ENCODE measurements around the gene SNX21.
A peak's percentile ranks its signal among the peaks of the same experiment; 100 is the strongest.
"Not testable (repeated sequence)": the region's sequence is repeated elsewhere in the genome, so short reads cannot be mapped to it uniquely, and the experiment has no call there.

The SNX21 gene

GRCh38 chr20:45821947-45822346 lies 11.7 kb upstream of the SNX21 start:
- peak; percentile 77 for FAIRE-seq

GRCh38 chr20:45822857-45823256 lies 10.7 kb upstream of the SNX21 start:
- peak; percentile 74 for DNase-seq (ENCODE audit: insufficient read length, low spot score)
- peak; percentile 83 for FAIRE-seq

More at GRCh38 chr20:45821947-45822346, 11.7 kb upstream of the SNX21 start:
- no peak for DNase-seq (ENCODE audit: insufficient read length, low spot score)

GRCh38 chr20:45823949-45824835 lies 9.4 kb upstream of the SNX21 start:
- DNase-seq (ENCODE audit: insufficient read length, low spot score) (no peak), FAIRE-seq (peak; percentile 90)

- DNase-seq (ENCODE audit: insufficient read length, low spot score), result no peak
- no peak for FAIRE-seq
Measured at GRCh38 chr20:45826381-45827019, 7.1 kb upstream of the SNX21 start.

- FAIRE-seq (no peak), DNase-seq (ENCODE audit: insufficient read length, low spot score) (no peak)
Measured at GRCh38 chr20:45827030-45827652, 6.5 kb upstream of the SNX21 start, which contains the start of gene TNNC2. TNNC2 (minus strand) TSS chr20:45827312; CDS start chr20:45827248, 64 bp downstream.

- no peak for DNase-seq (ENCODE audit: insufficient read length, low spot score)
- no peak for FAIRE-seq
Measured at GRCh38 chr20:45827712-45828111, 5.9 kb upstream of the SNX21 start.

- FAIRE-seq (no peak), DNase-seq (ENCODE audit: insufficient read length, low spot score) (no peak)
Measured at GRCh38 chr20:45828589-45828988, 5.0 kb upstream of the SNX21 start.

GRCh38 chr20:45829673-45830106 lies 3.9 kb upstream of the SNX21 start:
- not testable (repeated sequence) for DNase-seq (ENCODE audit: insufficient read length, low spot score); FAIRE-seq

- FAIRE-seq, result no peak
- DNase-seq (ENCODE audit: insufficient read length, low spot score), result no peak
Measured at GRCh38 chr20:45832619-45833018, 980 bp upstream of the SNX21 start.

GRCh38 chr20:45833883-45834796 lies 541 bp downstream of the SNX21 start:
- DNase-seq (ENCODE audit: insufficient read length, low spot score), result peak; percentile 97
- peak; percentile 84 for FAIRE-seq

GRCh38 chr20:45834797-45835161 lies 1.2 kb downstream of the SNX21 start:
- FAIRE-seq (no peak), DNase-seq (ENCODE audit: insufficient read length, low spot score) (no peak)

GRCh38 chr20:45835329-45835765 lies 1.7 kb downstream of the SNX21 start:
- DNase-seq (ENCODE audit: insufficient read length, low spot score) (no peak), FAIRE-seq (no peak)

GRCh38 chr20:45835825-45836224 lies 2.2 kb downstream of the SNX21 start:
- FAIRE-seq, result peak; percentile 44
- DNase-seq (ENCODE audit: insufficient read length, low spot score), result no peak

- DNase-seq (ENCODE audit: insufficient read length, low spot score), result no peak
- no peak for FAIRE-seq
Measured at GRCh38 chr20:45836841-45837240, 3.2 kb downstream of the SNX21 start.

- DNase-seq (ENCODE audit: insufficient read length, low spot score) (no peak), FAIRE-seq (no peak)
Measured at GRCh38 chr20:45840700-45841198, 7.2 kb downstream of the SNX21 start.

- FAIRE-seq (no peak), DNase-seq (ENCODE audit: insufficient read length, low spot score) (no peak)
Measured at GRCh38 chr20:45841407-45842129, 8.0 kb downstream of the SNX21 start.

GRCh38 chr20:45842169-45842812 lies 8.7 kb downstream of the SNX21 start:
- DNase-seq (ENCODE audit: insufficient read length, low spot score), result no peak
- FAIRE-seq, result no peak

- FAIRE-seq, result peak; percentile 75
- DNase-seq (ENCODE audit: insufficient read length, low spot score), result no peak
Measured at GRCh38 chr20:45843506-45843905, 9.9 kb downstream of the SNX21 start.

GRCh38 chr20:45845452-45845851 lies 11.9 kb downstream of the SNX21 start:
- DNase-seq (ENCODE audit: insufficient read length, low spot score) (no peak), FAIRE-seq (peak; percentile 33)

Measured in HTR-8/SVneo (cell line).